HL-60 (cell line): ENCODE data around the gene FAM72A.

ENCODE experiments used
- DNase-seq, 2 experiments: peaks; one replicate each; pipeline ENCODE4 v3.0.0-alpha.2; 2010 to 2020; ENCODE audit warnings: low read depth in 1 of 2, low spot score in 1 of 2
- H3K27ac ChIP-seq: fragments of 250-450 bp; sonication (Bioruptor Pico); replicated peaks from 2 replicates; pipeline ENCODE4 v1.5.1; 2020; ENCODE audit warnings: mild to moderate bottlenecking, moderate library complexity
- H3K27me3 ChIP-seq: fragments of 250-450 bp; sonication (Bioruptor Pico); 2 replicates; pipeline ENCODE4 v1.5.1; 2021; ENCODE audit warnings: mild to moderate bottlenecking, moderate library complexity; ENCODE audit not compliant: insufficient read depth, poor library complexity, severe bottlenecking
- H3K4me3 ChIP-seq: replicated peaks from 2 replicates; pipeline ENCODE4 v1.5.1; 2011; ENCODE audit warnings: mild to moderate bottlenecking, control low read depth, low read length; ENCODE audit not compliant: insufficient read depth
- GABPA ChIP-seq: IDR thresholded peaks from 2 replicates; pipeline ENCODE4 v1.6.1; 2012; ENCODE audit warnings: low read depth
- POLR2AphosphoS5 ChIP-seq: IDR thresholded peaks from 2 replicates; pipeline ENCODE4 v1.6.1; 2012; ENCODE audit warnings: low read depth
- SPI1 ChIP-seq: IDR thresholded peaks from 2 replicates; pipeline ENCODE4 v1.6.1; 2012; ENCODE audit warnings: low read depth, mild to moderate bottlenecking, borderline replicate concordance
- TF ChIP-seq, protein P1 (sequence below): IDR thresholded peaks from one replicate; pipeline ENCODE4 v1.5.1; 2011; ENCODE audit warnings: low read length, control low read depth, inconsistent platforms; ENCODE audit not compliant: insufficient read depth
- TF ChIP-seq, protein P2 (sequence below): IDR thresholded peaks from 2 replicates; pipeline ENCODE4 v1.6.1; 2012; ENCODE audit warnings: low read depth; ENCODE audit not compliant: insufficient replicate concordance

FAM72A gene

DNA sequence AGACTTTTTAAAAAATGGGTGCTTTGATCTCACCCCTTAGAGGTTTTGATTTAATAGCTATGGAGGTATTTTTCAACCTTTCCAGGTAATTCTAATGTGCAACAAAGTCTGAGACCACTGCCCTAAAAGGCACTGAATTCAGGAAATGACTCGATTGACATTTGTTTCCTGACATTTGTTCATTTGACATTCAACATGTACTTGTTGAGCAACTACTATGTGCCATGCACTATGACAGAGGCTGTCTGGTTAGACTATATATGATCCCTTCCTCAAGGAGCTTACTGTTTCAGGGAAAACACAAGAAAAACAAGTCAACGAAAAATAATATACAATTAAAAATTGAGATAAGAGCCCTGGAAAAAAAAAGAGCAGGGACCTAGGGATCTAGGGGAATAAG, 59.9 kb downstream of the FAM72A start:
- TF ChIP-seq SPI1 (no peak), GABPA (no peak), POLR2AphosphoS5 (no peak)
- TF ChIP-seq, protein P1, sequence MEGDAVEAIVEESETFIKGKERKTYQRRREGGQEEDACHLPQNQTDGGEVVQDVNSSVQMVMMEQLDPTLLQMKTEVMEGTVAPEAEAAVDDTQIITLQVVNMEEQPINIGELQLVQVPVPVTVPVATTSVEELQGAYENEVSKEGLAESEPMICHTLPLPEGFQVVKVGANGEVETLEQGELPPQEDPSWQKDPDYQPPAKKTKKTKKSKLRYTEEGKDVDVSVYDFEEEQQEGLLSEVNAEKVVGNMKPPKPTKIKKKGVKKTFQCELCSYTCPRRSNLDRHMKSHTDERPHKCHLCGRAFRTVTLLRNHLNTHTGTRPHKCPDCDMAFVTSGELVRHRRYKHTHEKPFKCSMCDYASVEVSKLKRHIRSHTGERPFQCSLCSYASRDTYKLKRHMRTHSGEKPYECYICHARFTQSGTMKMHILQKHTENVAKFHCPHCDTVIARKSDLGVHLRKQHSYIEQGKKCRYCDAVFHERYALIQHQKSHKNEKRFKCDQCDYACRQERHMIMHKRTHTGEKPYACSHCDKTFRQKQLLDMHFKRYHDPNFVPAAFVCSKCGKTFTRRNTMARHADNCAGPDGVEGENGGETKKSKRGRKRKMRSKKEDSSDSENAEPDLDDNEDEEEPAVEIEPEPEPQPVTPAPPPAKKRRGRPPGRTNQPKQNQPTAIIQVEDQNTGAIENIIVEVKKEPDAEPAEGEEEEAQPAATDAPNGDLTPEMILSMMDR = no peak
- TF ChIP-seq, protein P2, sequence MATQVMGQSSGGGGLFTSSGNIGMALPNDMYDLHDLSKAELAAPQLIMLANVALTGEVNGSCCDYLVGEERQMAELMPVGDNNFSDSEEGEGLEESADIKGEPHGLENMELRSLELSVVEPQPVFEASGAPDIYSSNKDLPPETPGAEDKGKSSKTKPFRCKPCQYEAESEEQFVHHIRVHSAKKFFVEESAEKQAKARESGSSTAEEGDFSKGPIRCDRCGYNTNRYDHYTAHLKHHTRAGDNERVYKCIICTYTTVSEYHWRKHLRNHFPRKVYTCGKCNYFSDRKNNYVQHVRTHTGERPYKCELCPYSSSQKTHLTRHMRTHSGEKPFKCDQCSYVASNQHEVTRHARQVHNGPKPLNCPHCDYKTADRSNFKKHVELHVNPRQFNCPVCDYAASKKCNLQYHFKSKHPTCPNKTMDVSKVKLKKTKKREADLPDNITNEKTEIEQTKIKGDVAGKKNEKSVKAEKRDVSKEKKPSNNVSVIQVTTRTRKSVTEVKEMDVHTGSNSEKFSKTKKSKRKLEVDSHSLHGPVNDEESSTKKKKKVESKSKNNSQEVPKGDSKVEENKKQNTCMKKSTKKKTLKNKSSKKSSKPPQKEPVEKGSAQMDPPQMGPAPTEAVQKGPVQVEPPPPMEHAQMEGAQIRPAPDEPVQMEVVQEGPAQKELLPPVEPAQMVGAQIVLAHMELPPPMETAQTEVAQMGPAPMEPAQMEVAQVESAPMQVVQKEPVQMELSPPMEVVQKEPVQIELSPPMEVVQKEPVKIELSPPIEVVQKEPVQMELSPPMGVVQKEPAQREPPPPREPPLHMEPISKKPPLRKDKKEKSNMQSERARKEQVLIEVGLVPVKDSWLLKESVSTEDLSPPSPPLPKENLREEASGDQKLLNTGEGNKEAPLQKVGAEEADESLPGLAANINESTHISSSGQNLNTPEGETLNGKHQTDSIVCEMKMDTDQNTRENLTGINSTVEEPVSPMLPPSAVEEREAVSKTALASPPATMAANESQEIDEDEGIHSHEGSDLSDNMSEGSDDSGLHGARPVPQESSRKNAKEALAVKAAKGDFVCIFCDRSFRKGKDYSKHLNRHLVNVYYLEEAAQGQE = no peak
- no peaks in the 10 kb centered on the region for H3K27me3 ChIP-seq
- H3K4me3 ChIP-seq = no peak overlapping the region
- DNase-seq = no peak
- H3K27ac ChIP-seq = no peak overlapping the region

DNA sequence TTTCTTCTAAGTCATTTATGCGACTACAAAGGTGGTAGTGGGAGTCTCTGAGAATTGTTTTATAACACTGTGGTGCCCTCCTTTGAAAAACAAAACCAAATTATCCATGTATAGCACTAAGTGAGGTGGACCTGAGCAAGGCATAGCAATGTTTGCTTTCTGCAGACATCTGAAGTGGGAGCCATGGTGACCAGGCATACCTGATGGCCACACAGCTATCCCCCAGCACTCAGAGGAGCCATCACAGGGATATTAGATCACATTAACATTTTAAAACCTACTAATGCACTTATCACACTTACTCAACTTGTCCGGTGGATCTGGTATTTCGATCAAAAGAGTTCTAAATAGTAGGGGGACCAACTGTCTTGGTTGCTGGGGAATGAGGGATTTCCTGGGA, 60.6 kb downstream of the FAM72A start:
- TF ChIP-seq, protein P2 = no peak
- no peak for TF ChIP-seq SPI1
- TF ChIP-seq, protein P1 = no peak
- no peak for TF ChIP-seq POLR2AphosphoS5
- no peak for TF ChIP-seq GABPA
- Histone ChIP-seq H3K4me3 (no peak overlapping the region), H3K27me3 (no peaks in the 10 kb centered on the region), H3K27ac (no peak overlapping the region)
- no peak for DNase-seq

DNA sequence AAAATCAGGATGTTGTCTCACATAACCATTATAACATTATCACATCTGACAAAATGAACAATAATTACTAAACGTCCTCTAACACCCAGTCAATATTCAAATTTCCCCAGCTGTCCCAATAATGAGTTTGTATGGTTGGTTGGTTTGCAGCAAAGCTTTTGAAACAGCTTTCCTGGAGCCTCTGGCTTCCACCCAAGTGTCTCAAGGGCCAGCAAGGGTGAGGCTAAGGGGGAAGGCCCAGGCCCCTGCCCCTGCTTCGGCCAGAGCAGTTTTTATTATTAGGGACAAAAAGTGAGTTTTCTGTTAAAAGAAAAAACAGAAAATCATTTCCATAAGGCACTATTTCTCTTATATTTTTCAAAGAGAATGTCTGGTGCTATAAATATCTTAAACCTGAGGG, 66.4 kb downstream of the FAM72A start:
- DNase-seq = no peak
- Histone ChIP-seq H3K4me3 (no peak overlapping the region), H3K27ac (no peak overlapping the region), H3K27me3 (no peaks in the 10 kb centered on the region)
- TF ChIP-seq, protein P1 = no peak
- TF ChIP-seq GABPA (no peak), SPI1 (no peak), POLR2AphosphoS5 (no peak)
- TF ChIP-seq, protein P2 = no peak
